Mammary epithelial cell (primary cell): Measurements from ENCODE around the gene ZNF165.

Experiments used
- CTCF ChIP-seq, 2 donors: IDR thresholded peaks in 1 of 2; conservative IDR thresholded peaks in 1 of 2; 2 replicates each; pipeline ENCODE4 v1.5.1; 2011 to 2012; ENCODE audit warnings: inconsistent platforms in 2 of 2, low read length in 2 of 2, mild to moderate bottlenecking in 2 of 2, control low read depth in 1 of 2, low read depth in 1 of 2; ENCODE audit not compliant: insufficient read depth in 1 of 2; ENCODE audit errors: extremely low read depth in 1 of 2
- EZH2 ChIP-seq: IDR thresholded peaks from 2 replicates; pipeline ENCODE4 v1.6.1; 2012; ENCODE audit warnings: low read length, inconsistent platforms, borderline replicate concordance

DNA sequence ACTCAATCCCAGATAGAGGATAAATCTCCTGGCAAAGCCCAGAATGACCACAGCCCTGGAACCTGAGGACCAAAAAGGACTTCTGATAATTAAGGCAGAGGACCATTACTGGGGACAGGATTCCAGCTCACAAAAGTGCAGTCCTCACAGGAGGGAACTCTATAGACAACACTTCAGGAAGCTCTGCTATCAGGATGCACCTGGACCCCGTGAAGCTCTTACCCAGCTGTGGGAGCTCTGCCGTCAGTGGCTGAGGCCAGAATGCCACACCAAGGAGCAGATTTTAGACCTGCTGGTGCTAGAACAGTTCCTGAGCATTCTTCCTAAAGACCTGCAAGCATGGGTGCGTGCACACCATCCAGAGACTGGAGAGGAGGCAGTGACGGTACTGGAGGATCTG lies 45.0 kb downstream of the ZNF165 start:
- TF ChIP-seq CTCF (conservative IDR thresholded peaks at IDR 0.05 in 1 of 2, IDR thresholded peaks at IDR 0.05 in 1 of 2; ENCODE audit: extremely low read depth in 1 of 2, insufficient read depth in 1 of 2, low read depth in 1 of 2, low read length in 2 of 2) (no peak), EZH2 (no peak)
